GM12874 (cell line): ENCODE results near the gene RFPL1.

Source experiments
- TF ChIP-seq, protein P1 (sequence below): IDR thresholded peaks from 2 replicates; pipeline ENCODE4 v1.5.1; 2011; ENCODE audit warnings: low read depth, mild to moderate bottlenecking, control low read depth, low read length, moderate library complexity; ENCODE audit not compliant: insufficient read depth

The RFPL1 gene

DNA sequence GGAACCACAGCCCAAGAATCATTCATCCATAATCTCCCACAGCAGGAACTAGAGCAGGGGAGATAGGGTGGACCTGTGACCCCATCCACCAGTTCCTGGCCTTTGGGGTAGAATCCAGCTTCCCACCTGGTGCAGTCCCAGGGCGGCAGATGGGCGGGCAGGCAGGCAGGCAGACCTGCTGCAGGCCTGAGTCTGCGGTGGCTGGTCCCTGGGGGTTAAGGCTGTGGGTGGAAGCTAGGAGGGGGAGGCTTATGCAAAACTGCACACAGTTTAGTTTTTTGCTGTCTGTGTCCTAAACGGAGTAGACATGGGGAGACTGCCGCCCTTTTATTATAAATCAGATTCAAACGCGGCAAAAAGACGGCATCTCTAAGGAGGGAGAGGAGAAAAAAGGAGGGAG lies 37.2 kb downstream of the RFPL1 start:
- TF ChIP-seq, protein P1, sequence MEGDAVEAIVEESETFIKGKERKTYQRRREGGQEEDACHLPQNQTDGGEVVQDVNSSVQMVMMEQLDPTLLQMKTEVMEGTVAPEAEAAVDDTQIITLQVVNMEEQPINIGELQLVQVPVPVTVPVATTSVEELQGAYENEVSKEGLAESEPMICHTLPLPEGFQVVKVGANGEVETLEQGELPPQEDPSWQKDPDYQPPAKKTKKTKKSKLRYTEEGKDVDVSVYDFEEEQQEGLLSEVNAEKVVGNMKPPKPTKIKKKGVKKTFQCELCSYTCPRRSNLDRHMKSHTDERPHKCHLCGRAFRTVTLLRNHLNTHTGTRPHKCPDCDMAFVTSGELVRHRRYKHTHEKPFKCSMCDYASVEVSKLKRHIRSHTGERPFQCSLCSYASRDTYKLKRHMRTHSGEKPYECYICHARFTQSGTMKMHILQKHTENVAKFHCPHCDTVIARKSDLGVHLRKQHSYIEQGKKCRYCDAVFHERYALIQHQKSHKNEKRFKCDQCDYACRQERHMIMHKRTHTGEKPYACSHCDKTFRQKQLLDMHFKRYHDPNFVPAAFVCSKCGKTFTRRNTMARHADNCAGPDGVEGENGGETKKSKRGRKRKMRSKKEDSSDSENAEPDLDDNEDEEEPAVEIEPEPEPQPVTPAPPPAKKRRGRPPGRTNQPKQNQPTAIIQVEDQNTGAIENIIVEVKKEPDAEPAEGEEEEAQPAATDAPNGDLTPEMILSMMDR, result no peak

DNA sequence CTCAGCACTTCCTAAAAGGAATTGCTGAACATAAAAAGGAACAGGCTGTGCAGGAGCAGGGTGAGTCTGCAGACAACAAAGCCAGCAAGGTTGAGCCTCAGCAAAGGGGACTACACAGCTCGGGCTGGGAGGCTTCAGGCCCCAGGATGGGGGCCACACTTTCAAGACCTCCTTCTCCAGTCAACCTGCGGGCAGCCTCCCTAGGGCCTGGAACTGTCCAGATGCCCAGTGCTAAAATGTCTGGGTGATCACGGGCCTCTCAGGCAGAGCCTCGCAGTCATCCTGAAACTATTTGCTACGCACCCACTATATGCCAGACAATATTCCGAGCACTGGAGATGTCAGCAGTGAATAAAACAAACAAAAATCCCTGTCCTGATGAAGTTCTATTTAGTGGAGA lies 37.7 kb downstream of the RFPL1 start:
- TF ChIP-seq, protein P1, result no peak

DNA sequence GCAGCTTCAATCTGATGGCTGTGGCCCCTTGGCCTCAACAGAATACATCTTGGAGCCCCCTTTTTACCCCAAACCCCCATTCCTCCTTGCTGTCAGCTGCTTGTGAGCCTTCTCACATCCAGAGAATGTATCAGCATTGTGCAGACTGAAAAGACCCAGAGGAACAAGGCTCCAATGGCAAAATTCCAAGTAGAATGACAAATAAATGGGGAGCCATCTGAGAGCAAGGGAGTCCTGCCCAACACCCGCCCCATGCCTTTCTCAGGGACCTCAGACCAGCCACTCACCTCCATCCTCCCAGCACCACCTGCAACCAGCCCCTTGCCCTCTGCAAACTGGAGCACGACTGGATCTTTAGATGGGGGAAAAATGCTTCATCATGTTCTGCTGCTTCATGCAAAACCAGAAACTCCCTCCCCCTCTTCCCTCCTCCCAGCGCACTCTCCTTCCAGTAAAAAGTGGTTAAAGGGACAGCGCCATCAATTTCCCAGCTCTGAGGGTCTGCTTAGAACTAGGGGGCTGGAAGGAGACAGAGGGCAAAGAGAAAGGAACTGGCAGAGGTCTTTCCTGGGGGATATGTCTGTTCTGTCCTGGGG lies 39.4 kb downstream of the RFPL1 start:
- TF ChIP-seq, protein P1, result no peak

DNA sequence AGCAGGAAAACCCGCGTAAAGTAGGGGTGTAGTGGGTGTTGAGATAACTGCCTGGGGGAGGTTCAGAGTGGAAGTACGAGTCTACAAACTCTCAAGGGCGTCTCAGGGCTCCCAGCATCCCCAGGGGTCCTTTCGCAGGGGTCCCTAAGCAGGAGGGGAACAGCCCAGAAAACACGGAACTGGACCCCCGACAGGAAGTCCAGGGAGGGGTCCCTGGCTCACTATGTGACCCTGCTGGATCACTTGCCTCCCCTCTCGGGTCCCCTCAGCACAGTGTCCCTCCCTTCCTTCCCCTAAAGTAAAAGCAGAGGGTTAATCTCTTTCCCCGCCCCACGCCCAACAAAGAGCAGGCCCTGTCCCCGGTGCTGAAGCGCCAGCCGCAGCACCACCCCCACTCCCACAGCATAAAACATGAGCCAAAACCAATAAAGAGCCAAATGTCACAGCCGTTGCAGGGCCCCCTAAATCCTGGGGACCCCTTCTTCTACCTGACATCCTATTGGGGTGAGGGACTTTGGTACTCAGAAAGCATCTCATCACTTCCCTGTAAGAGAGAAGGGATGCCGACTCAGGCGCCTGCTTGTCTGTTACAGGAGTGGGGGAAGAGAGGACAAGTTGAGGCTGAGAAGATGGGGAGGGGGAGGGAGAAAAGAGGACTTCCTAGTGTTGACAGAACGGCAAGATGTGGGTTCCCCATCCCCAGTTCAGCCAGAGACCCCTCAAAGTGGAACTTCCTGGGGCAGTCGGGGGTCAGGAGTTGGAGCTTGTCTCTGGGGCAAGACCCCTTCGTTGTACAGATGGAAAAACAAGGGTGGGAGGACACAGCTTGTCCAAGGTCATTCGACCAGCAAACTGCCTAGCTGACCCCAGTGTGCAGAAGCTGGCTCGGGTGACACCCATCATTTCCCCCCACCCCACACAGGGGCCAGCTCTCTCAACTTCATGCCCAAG lies 40.2 kb downstream of the RFPL1 start:
- TF ChIP-seq, protein P1, result no peak

DNA sequence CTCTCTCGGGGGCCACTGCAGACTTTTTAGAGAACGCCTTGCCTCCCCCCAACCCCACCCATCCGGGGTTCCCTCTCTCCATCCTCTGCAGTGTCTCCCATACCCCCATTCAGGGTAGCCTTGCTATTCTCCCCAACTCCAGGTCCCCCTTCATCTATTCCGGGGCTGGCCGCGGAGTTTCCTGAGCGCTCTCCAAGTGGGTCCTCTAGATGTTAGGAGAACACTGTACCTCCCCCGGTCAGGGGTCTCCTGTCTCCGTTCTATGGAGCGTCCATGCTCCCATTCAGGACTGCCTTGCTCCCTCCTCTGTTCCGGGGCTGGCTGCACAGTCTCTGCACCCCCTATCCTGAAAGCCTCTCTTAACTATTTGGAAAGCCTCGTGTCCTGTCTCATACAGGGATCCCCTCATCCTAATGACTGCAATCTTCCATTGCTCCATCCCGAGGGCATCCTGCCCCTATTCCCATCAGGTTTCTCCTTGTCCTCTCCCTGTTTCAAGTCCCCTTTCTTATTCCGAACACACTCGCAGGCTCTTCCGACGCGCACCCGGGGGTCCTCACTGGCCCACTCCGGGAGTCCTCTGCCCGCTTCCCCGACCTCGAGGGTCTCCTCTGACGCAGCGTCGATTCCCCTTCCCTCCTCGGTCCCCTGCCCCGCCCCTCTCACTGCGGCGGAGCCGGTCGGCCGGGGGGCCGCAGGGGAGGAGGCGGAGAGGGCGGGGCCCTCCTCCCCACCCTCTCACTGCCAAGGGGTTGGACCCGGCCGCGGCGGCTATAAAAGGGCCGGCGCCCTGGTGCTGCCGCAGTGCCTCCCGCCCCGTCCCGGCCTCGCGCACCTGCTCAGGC lies 41.3 kb downstream of the RFPL1 start, which contains the start of gene NEFH:
Gene NEFH, plus strand, starts transcription at position 802 of the 845 bp plus-strand sequence. CDS start 45 bp downstream, outside the sequence.
- TF ChIP-seq, protein P1, result no peak

DNA sequence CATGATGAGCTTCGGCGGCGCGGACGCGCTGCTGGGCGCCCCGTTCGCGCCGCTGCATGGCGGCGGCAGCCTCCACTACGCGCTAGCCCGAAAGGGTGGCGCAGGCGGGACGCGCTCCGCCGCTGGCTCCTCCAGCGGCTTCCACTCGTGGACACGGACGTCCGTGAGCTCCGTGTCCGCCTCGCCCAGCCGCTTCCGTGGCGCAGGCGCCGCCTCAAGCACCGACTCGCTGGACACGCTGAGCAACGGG lies 41.8 kb downstream of the RFPL1 start:
- TF ChIP-seq, protein P1, result no peak

DNA sequence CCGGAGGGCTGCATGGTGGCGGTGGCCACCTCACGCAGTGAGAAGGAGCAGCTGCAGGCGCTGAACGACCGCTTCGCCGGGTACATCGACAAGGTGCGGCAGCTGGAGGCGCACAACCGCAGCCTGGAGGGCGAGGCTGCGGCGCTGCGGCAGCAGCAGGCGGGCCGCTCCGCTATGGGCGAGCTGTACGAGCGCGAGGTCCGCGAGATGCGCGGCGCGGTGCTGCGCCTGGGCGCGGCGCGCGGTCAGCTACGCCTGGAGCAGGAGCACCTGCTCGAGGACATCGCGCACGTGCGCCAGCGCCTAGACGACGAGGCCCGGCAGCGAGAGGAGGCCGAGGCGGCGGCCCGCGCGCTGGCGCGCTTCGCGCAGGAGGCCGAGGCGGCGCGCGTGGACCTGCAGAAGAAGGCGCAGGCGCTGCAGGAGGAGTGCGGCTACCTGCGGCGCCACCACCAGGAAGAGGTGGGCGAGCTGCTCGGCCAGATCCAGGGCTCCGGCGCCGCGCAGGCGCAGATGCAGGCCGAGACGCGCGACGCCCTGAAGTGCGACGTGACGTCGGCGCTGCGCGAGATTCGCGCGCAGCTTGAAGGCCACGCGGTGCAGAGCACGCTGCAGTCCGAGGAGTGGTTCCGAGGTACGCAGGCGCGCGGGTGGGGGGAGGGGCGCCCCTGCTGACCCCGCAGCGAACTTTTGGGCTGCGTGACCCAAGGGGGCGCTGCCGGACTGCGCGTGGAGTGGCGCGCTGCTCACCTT lies 42.3 kb downstream of the RFPL1 start:
- TF ChIP-seq, protein P1, result no peak
